Measurements from ENCODE around the gene RPS6KA4.

RPS6KA4 gene

GRCh38 chr11:64358536-64358906, 441 bp upstream of the RPS6KA4 start:
- peak overlapping the region; percentile 95 for H3K27ac ChIP-seq
- no peak for TF ChIP-seq CTCF (conservative IDR thresholded peaks at IDR 0.05)

GRCh38 chr11:64359712-64360445, 917 bp downstream of the RPS6KA4 start:
- H3K27ac ChIP-seq: peak overlapping the region; percentile 95
- TF ChIP-seq CTCF (conservative IDR thresholded peaks at IDR 0.05): peak; percentile 100

GRCh38 chr11:64360448-64360921, 1.5 kb downstream of the RPS6KA4 start:
- TF ChIP-seq CTCF (conservative IDR thresholded peaks at IDR 0.05): peak; percentile 54
- peak overlapping the region; percentile 95 for H3K27ac ChIP-seq

- peak overlapping the region; percentile 95 for H3K27ac ChIP-seq
- no peak for TF ChIP-seq CTCF (conservative IDR thresholded peaks at IDR 0.05)
Observed at GRCh38 chr11:64361659-64362058, 2.7 kb downstream of the RPS6KA4 start.

GRCh38 chr11:64362339-64362738, 3.4 kb downstream of the RPS6KA4 start:
- no peak for TF ChIP-seq CTCF (conservative IDR thresholded peaks at IDR 0.05)
- H3K27ac ChIP-seq: peak overlapping the region; percentile 95

GRCh38 chr11:64364435-64364834, 5.5 kb downstream of the RPS6KA4 start:
- no peak overlapping the region for H3K27ac ChIP-seq
- TF ChIP-seq CTCF (conservative IDR thresholded peaks at IDR 0.05): no peak

- no peak for TF ChIP-seq CTCF (conservative IDR thresholded peaks at IDR 0.05)
- no peak overlapping the region for H3K27ac ChIP-seq
Observed at GRCh38 chr11:64364911-64365310, 5.9 kb downstream of the RPS6KA4 start.
